ENCODE measurements around the gene OTUB1. TPM values are rescaled to one million over a fixed set of nuclear protein-coding genes. Genes with fewer than 3 reads are reported as not detected.
A peak's percentile ranks its signal among the peaks of the same experiment; 100 is the strongest.

The OTUB1 gene
- total RNA-seq, 4 donors from 2014 or later, result 35.0 to 86.7 (median 50.4) TPM

- Histone ChIP-seq H3K27me3 (no peaks in the 10 kb centered on the region), H3K4me3 (peak overlapping the region; percentile 18 to 52 (median 34)), H3K27ac (peak overlapping the region in 3 of 4 donors; percentile 8 to 69 (median 67)), H3K36me3 (no peaks in the 10 kb centered on the region), H3K9me3 (no peaks in the 10 kb centered on the region), H3K4me1 (peaks cover 0 to 36% (median 12%) of the 10 kb centered on the region in 4 donors)
- no peak for DNase-seq (ENCODE audit: low spot score in 2 of 2)
- TF ChIP-seq POLR2A (IDR thresholded peaks at IDR 0.05), result no peak
- TF ChIP-seq CTCF (IDR thresholded peaks at IDR 0.05), result no peak
- no peak for TF ChIP-seq EP300 (IDR thresholded peaks at IDR 0.05)
- WGBS, 2 donors, result 1 to 4% methylated on average over 26 of the region's 27 CpGs
Observed at GRCh38 chr11:64007160-64007628, 21.0 kb downstream of the OTUB1 start.

GRCh38 chr11:64007629-64008282, 21.5 kb downstream of the OTUB1 start:
- H3K27ac ChIP-seq, result peak overlapping the region in 3 of 4 donors; percentile 8 to 69 (median 67)
- peak; percentile 33 to 65 for DNase-seq (ENCODE audit: low spot score in 2 of 2)
- H3K27me3 ChIP-seq, result no peaks in the 10 kb centered on the region
- WGBS, 2 donors, result 6 to 11% methylated on average over 28 to 40 of the region's 40 CpGs
- H3K4me3 ChIP-seq, result peak overlapping the region; percentile 18 to 52 (median 34)
- H3K36me3 ChIP-seq, result no peaks in the 10 kb centered on the region
- TF ChIP-seq CTCF (IDR thresholded peaks at IDR 0.05), result peak in 3 of 5 experiments; percentile 14 to 56 (median 56)
- TF ChIP-seq POLR2A (IDR thresholded peaks at IDR 0.05), result no peak
- no peaks in the 10 kb centered on the region for H3K9me3 ChIP-seq
- H3K4me1 ChIP-seq, result peaks cover 0 to 32% (median 12%) of the 10 kb centered on the region in 4 donors

GRCh38 chr11:64008283-64008913, 22.2 kb downstream of the OTUB1 start:
- Histone ChIP-seq H3K4me1 (peaks cover 0 to 32% (median 12%) of the 10 kb centered on the region in 4 donors), H3K36me3 (no peaks in the 10 kb centered on the region), H3K9me3 (no peaks in the 10 kb centered on the region), H3K27me3 (no peaks in the 10 kb centered on the region), H3K4me3 (no peak overlapping the region), H3K27ac (peak overlapping the region in 2 of 4 donors; percentile 67 to 69)
- TF ChIP-seq EP300 (IDR thresholded peaks at IDR 0.05) (no peak), POLR2A (IDR thresholded peaks at IDR 0.05) (no peak), CTCF (IDR thresholded peaks at IDR 0.05) (no peak)
- DNase-seq (ENCODE audit: low spot score in 2 of 2), result no peak
- 92% methylated on average over 23 to 24 of the region's 26 CpGs for WGBS, 2 donors

GRCh38 chr11:64008914-64009633, 22.8 kb downstream of the OTUB1 start:
- no peak for DNase-seq (ENCODE audit: low spot score in 2 of 2)
- Histone ChIP-seq H3K4me1 (peaks cover 0 to 26% (median 12%) of the 10 kb centered on the region in 4 donors), H3K27me3 (no peaks in the 10 kb centered on the region), H3K27ac (no peak overlapping the region), H3K36me3 (no peaks in the 10 kb centered on the region), H3K4me3 (no peak overlapping the region), H3K9me3 (no peaks in the 10 kb centered on the region)
- 92% methylated on average over 16 to 18 of the region's 18 CpGs for WGBS, 2 donors
- TF ChIP-seq CTCF (IDR thresholded peaks at IDR 0.05), result no peak
- no peak for TF ChIP-seq EP300 (IDR thresholded peaks at IDR 0.05)
- no peak for TF ChIP-seq POLR2A (IDR thresholded peaks at IDR 0.05)

Data from tibial nerve (tissue), 4 donors.